ENCODE results near the gene HSD17B1. TPM values are rescaled to one million over a fixed set of nuclear protein-coding genes. Genes with fewer than 3 reads are reported as not detected.

HSD17B1 gene
- total RNA-seq, 4 donors from 2014 or later = 0.35 to 3.1 TPM; not detected in 2

DNA sequence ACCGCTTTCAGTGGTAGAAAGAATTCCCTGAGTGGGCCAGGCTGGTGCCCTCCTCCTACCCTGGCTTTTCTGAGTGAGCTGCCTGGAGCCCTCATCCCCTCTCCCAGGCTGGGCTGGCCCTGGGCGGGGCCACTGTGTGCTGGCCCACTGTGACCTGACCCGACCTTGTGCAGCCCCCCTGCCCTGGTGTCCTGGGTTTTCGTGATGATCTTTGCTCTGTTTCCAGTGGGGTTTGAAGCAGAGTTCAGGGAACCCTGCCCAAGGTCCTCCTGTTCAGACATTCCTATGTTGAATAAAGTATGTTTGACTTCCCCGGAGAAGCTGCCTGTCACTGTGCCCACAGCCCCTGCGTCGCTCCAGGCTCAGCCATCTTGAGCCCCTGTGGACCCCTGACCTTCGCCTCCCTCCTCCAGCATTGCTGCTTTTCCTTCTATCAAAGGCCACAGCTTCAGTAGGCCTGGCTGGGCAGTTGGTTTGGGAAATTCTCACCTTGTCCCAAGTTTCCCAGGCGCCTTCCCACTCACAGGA is 30.4 kb upstream of the HSD17B1 start:
- TF ChIP-seq, protein P1, sequence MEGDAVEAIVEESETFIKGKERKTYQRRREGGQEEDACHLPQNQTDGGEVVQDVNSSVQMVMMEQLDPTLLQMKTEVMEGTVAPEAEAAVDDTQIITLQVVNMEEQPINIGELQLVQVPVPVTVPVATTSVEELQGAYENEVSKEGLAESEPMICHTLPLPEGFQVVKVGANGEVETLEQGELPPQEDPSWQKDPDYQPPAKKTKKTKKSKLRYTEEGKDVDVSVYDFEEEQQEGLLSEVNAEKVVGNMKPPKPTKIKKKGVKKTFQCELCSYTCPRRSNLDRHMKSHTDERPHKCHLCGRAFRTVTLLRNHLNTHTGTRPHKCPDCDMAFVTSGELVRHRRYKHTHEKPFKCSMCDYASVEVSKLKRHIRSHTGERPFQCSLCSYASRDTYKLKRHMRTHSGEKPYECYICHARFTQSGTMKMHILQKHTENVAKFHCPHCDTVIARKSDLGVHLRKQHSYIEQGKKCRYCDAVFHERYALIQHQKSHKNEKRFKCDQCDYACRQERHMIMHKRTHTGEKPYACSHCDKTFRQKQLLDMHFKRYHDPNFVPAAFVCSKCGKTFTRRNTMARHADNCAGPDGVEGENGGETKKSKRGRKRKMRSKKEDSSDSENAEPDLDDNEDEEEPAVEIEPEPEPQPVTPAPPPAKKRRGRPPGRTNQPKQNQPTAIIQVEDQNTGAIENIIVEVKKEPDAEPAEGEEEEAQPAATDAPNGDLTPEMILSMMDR (IDR thresholded peaks at IDR 0.05) = no peak
- no peak for TF ChIP-seq POLR2A (IDR thresholded peaks at IDR 0.05)
- Histone ChIP-seq H3K27me3 (no peaks in the 10 kb centered on the region), H3K4me1 (peaks cover 50 to 54% of the 10 kb centered on the region in 2 donors), H3K9me3 (no peaks in the 10 kb centered on the region), H3K4me3 (no peak overlapping the region), H3K27ac (peak overlapping the region; percentile 95 to 99), H3K36me3 (no peaks in the 10 kb centered on the region)
- intact Hi-C loops (cut with DNase I; ENCODE audit: low total_unique reads) = no loop called here
- DNase-seq = no peak

DNA sequence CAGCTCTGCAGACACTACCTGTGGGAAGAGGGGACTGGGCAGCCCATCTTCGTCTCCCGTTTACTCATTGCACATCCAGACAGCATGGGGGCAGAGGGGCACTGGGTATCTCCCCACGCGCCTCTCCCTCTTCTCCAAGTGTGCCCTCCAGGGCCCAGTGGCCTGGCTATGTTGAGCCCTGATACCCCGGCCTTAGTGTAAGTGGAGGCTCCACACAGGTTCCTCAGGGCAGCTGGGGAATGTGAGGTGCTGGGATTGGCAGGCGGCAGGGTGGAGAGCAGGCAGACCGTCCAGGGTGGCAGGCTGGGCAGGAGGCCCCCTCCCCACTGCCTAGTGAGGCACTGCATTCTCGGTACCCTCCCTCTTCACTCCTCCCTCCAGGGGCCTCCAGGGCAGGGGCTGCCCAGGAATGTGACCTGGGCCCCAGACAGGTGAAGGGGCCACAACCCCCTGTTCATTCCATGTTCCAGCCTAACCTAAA is 29.9 kb upstream of the HSD17B1 start:
- H3K27me3 ChIP-seq = no peaks in the 10 kb centered on the region
- no peaks in the 10 kb centered on the region for H3K36me3 ChIP-seq
- H3K4me3 ChIP-seq = no peak overlapping the region
- peak overlapping the region; percentile 95 to 99 for H3K27ac ChIP-seq
- intact Hi-C loops (cut with DNase I; ENCODE audit: low total_unique reads) = no loop called here
- H3K4me1 ChIP-seq = peaks cover 45 to 49% of the 10 kb centered on the region in 2 donors
- no peaks in the 10 kb centered on the region for H3K9me3 ChIP-seq
- TF ChIP-seq, protein P1 (IDR thresholded peaks at IDR 0.05) = no peak
- TF ChIP-seq POLR2A (IDR thresholded peaks at IDR 0.05) = no peak
- DNase-seq = peak in 1 of 2 donors; percentile 19

DNA sequence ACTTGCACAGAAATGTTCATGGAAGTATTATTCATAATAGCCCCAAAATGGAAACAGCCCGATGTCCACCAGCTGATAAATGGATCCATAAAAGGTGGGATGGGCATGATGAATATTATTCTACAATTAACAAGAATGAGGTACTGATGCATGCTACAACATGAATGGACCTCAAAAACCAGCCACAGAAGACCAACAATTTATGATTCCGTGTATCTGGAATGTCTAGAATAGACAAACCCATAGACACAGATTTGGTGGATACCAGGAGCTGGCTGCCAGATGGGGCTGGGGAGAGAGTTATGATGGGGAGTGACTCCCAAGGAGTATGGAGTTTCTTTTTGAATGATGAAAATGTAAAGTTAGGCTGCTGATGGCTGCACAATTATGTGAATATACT is 27.5 kb upstream of the HSD17B1 start:
- no peaks in the 10 kb centered on the region for H3K27me3 ChIP-seq
- intact Hi-C loops (cut with DNase I; ENCODE audit: low total_unique reads) = loop anchor here (5.0 kb wide), 1 partner anchor 203 kb away; no protein-coding TSS in a partner anchor
- no peak overlapping the region for H3K4me3 ChIP-seq
- TF ChIP-seq, protein P1 (IDR thresholded peaks at IDR 0.05) = no peak
- no peak for TF ChIP-seq POLR2A (IDR thresholded peaks at IDR 0.05)
- peak overlapping the region; percentile 95 to 99 for H3K27ac ChIP-seq
- H3K4me1 ChIP-seq = peaks cover 29 to 30% of the 10 kb centered on the region in 2 donors
- H3K36me3 ChIP-seq = no peaks in the 10 kb centered on the region
- DNase-seq = peak in 1 of 2 donors; percentile 10
- H3K9me3 ChIP-seq = no peaks in the 10 kb centered on the region

DNA sequence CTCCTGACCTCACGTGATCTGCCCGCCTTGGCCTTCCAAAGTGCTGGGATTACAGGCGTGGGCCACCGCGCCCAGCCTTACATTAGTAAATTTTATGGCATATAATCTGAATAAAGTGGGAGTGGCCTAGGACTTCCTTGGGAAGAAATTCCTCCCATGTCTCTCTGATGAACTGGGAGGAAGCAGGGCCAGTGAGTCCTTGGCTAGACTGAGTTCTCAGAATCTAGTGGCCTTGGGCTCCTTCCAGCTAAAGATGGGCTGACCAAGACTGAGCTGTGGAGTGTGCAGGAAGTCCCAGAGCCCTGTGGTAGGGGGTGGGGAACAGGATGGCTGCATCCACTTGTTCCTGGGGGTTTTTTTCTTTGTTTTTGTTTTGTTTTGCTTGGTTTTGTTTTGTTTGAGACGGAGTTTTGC is 26.7 kb upstream of the HSD17B1 start:
- no peak for TF ChIP-seq POLR2A (IDR thresholded peaks at IDR 0.05)
- TF ChIP-seq, protein P1 (IDR thresholded peaks at IDR 0.05) = no peak
- Histone ChIP-seq H3K27ac (peak overlapping the region; percentile 95 to 99), H3K4me3 (no peak overlapping the region), H3K4me1 (peaks cover 22 to 23% of the 10 kb centered on the region in 2 donors), H3K27me3 (no peaks in the 10 kb centered on the region), H3K36me3 (no peaks in the 10 kb centered on the region), H3K9me3 (no peaks in the 10 kb centered on the region)
- DNase-seq = no peak
- intact Hi-C loops (cut with DNase I; ENCODE audit: low total_unique reads) = loop anchor here (5.0 kb wide), 1 partner anchor 204 kb away; no protein-coding TSS in a partner anchor

DNA sequence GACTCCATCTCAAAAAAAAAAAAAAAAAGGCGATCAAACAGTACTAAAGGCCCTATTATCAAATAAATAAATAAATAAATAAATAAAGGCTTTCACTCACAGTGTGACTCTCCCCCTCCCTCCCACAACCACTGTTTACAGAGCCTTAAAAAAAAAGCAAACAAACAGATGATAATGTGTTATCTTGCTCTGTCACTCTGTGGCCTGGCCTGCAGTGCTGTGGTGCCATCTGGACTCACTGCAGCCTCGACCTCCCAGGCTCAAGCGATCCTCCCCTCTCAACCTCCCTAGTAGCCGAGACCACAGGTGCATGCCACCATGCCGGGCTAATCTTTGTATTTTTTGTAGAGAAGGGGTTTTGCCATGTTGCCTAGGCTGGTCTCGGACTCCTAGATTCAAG is 24.8 kb upstream of the HSD17B1 start:
- Histone ChIP-seq H3K4me1 (peaks cover 3 to 4% of the 10 kb centered on the region in 2 donors), H3K9me3 (no peaks in the 10 kb centered on the region)
- no peak for TF ChIP-seq POLR2A (IDR thresholded peaks at IDR 0.05)

More for the DNA sequence above, 24.8 kb upstream of the HSD17B1 start:
- Histone ChIP-seq H3K27me3 (no peaks in the 10 kb centered on the region), H3K27ac (no peak overlapping the region), H3K4me3 (no peak overlapping the region), H3K36me3 (no peaks in the 10 kb centered on the region)
- intact Hi-C loops (cut with DNase I; ENCODE audit: low total_unique reads) = loop anchor here (5.0 kb wide), 1 partner anchor 206 kb away; no protein-coding TSS in a partner anchor
- DNase-seq = no peak

Data from uterus (tissue), 4 donors.